ENCODE measurements around the gene SETD3.

Gene SETD3

GRCh38 chr14:99460793-99461192, 19.9 kb downstream of the SETD3 start:
- TF ChIP-seq SIN3A (IDR thresholded peaks at IDR 0.05; ENCODE audit: borderline replicate concordance, insufficient read depth, low read length) = no peak
- no peak for TF ChIP-seq FOXP2 (optimal IDR thresholded peaks at IDR 0.05; ENCODE audit: borderline replicate concordance, extremely low read depth, extremely low read length, insufficient read depth)
- TF ChIP-seq TAF1 (IDR thresholded peaks at IDR 0.05; ENCODE audit: borderline replicate concordance, insufficient read depth, low read length) = no peak
- no peak for TF ChIP-seq POLR2AphosphoS5 (IDR thresholded peaks at IDR 0.05; ENCODE audit: low read depth, low read length)

- TF ChIP-seq FOXP2 (optimal IDR thresholded peaks at IDR 0.05; ENCODE audit: borderline replicate concordance, extremely low read depth, extremely low read length, insufficient read depth) (no peak), REST (IDR thresholded peaks at IDR 0.05; ENCODE audit: insufficient read depth in 1 of 2, low read depth in 2 of 2, low read length in 2 of 2) (no peak), POLR2AphosphoS5 (IDR thresholded peaks at IDR 0.05; ENCODE audit: low read depth, low read length) (no peak), SIN3A (IDR thresholded peaks at IDR 0.05; ENCODE audit: borderline replicate concordance, insufficient read depth, low read length) (no peak), TAF1 (IDR thresholded peaks at IDR 0.05; ENCODE audit: borderline replicate concordance, insufficient read depth, low read length) (no peak)
These were observed 21.1 kb downstream of the SETD3 start for GRCh38 chr14:99459481-99460100.

DNA sequence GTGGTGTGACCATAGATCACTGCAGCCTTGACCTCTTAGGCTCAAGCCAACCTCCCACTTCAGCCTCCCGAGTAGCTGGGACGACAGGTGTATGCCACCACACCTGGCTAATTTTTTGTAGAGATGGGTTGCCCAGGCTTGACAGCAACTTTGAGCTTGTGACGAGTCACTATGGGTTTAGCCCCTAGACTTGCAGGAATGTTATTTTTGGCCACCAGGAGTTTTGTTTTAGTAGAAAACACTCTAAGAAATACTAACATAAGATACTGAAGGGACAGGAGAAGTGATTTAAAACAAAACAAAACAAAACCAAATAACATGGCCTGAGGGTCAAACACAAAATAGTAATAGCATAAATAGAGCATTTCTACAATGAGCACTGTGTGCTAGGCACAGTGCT, 26.4 kb downstream of the SETD3 start:
- TF ChIP-seq FOXP2 (optimal IDR thresholded peaks at IDR 0.05; ENCODE audit: borderline replicate concordance, extremely low read depth, extremely low read length, insufficient read depth) = no peak
- no peak for TF ChIP-seq TAF1 (IDR thresholded peaks at IDR 0.05; ENCODE audit: borderline replicate concordance, insufficient read depth, low read length)
- no peak for TF ChIP-seq POLR2AphosphoS5 (IDR thresholded peaks at IDR 0.05; ENCODE audit: low read depth, low read length)
- TF ChIP-seq SIN3A (IDR thresholded peaks at IDR 0.05; ENCODE audit: borderline replicate concordance, insufficient read depth, low read length) = no peak
- TF ChIP-seq REST (IDR thresholded peaks at IDR 0.05; ENCODE audit: insufficient read depth in 1 of 2, low read depth in 2 of 2, low read length in 2 of 2) = no peak

- TF ChIP-seq TAF1 (IDR thresholded peaks at IDR 0.05; ENCODE audit: borderline replicate concordance, insufficient read depth, low read length) (no peak), SIN3A (IDR thresholded peaks at IDR 0.05; ENCODE audit: borderline replicate concordance, insufficient read depth, low read length) (no peak), POLR2AphosphoS5 (IDR thresholded peaks at IDR 0.05; ENCODE audit: low read depth, low read length) (no peak), REST (IDR thresholded peaks at IDR 0.05; ENCODE audit: insufficient read depth in 1 of 2, low read depth in 2 of 2, low read length in 2 of 2) (no peak)
These were observed 27.7 kb downstream of the SETD3 start for GRCh38 chr14:99452968-99453367.

GRCh38 chr14:99451234-99451633, 29.4 kb downstream of the SETD3 start:
- no peak for TF ChIP-seq FOXP2 (optimal IDR thresholded peaks at IDR 0.05; ENCODE audit: borderline replicate concordance, extremely low read depth, extremely low read length, insufficient read depth)
- TF ChIP-seq REST (IDR thresholded peaks at IDR 0.05; ENCODE audit: insufficient read depth in 1 of 2, low read depth in 2 of 2, low read length in 2 of 2) = no peak
- no peak for TF ChIP-seq SIN3A (IDR thresholded peaks at IDR 0.05; ENCODE audit: borderline replicate concordance, insufficient read depth, low read length)
- TF ChIP-seq TAF1 (IDR thresholded peaks at IDR 0.05; ENCODE audit: borderline replicate concordance, insufficient read depth, low read length) = no peak
- TF ChIP-seq POLR2AphosphoS5 (IDR thresholded peaks at IDR 0.05; ENCODE audit: low read depth, low read length) = no peak

Data from PFSK-1 (cell line).